LNCAP (cell line): ENCODE results near the gene GDPGP1.

Source experiments
- CTCF ChIP-seq: fragments of 450-650 bp; IDR thresholded peaks from 2 replicates; pipeline ENCODE4 v1.5.1; 2017; ENCODE audit warnings: mild to moderate bottlenecking

Gene GDPGP1

GRCh38 chr15:90227336-90227735, 6.7 kb upstream of the GDPGP1 start:
- no peak for TF ChIP-seq CTCF

- TF ChIP-seq CTCF = no peak
These were observed 5.9 kb upstream of the GDPGP1 start for GRCh38 chr15:90227816-90228772.

- no peak for TF ChIP-seq CTCF
These were observed 5.0 kb upstream of the GDPGP1 start for GRCh38 chr15:90228960-90229359.

- TF ChIP-seq CTCF = peak; percentile 28; the same call in 1 of the 2 replicates
These were observed 3.9 kb upstream of the GDPGP1 start for GRCh38 chr15:90230071-90230494.

GRCh38 chr15:90230610-90231009, 3.4 kb upstream of the GDPGP1 start:
- TF ChIP-seq CTCF = no peak

GRCh38 chr15:90231028-90232017, 2.7 kb upstream of the GDPGP1 start:
- no peak for TF ChIP-seq CTCF

GRCh38 chr15:90232196-90232595, 1.8 kb upstream of the GDPGP1 start:
- no peak for TF ChIP-seq CTCF
